Body of pancreas (tissue), 4 donors: ENCODE results near the gene CES3.

Experiments used
- CTCF ChIP-seq, 7 experiments: fragments of 450-650 bp in 4 of 7; fragments of 200-600 bp in 3 of 7; sonication (generic) in 3 of 7; IDR thresholded peaks; one replicate each; pipeline ENCODE4 v1.5.1; 2016 to 2019; ENCODE audit warnings: antibody characterized with exemption in 7 of 7
- POLR2A ChIP-seq, 3 donors: fragments of 450-650 bp; IDR thresholded peaks; one replicate each; pipeline ENCODE4 v1.6.1; 2016; ENCODE audit warnings: antibody characterized with exemption in 3 of 3, mild to moderate bottlenecking in 2 of 3

GRCh38 chr16:67022531-67023214 is 61.6 kb downstream of the CES3 start:
- no peak for TF ChIP-seq POLR2A (IDR thresholded peaks at IDR 0.05)
- no peak for TF ChIP-seq CTCF (IDR thresholded peaks at IDR 0.05)
